HG02642 (cell line): Measurements from ENCODE around the gene INTS11.

ENCODE experiments used
- ATAC-seq: cut with Tn5 transposase; IDR thresholded peaks from one replicate; pipeline ENCODE4 v1.9.1; 2021; ENCODE audit warnings: mild to moderate bottlenecking; ENCODE audit not compliant: unreplicated experiment, poor library complexity

INTS11 gene

GRCh38 chr1:1315435-1315954, 9.0 kb downstream of the INTS11 start:
- ATAC-seq: no peak

- ATAC-seq: no peak
These were observed 9.7 kb downstream of the INTS11 start for GRCh38 chr1:1314678-1315335.

- no peak for ATAC-seq
These were observed 10.2 kb downstream of the INTS11 start for GRCh38 chr1:1314237-1314586.

- ATAC-seq: no peak
These were observed 10.8 kb downstream of the INTS11 start for GRCh38 chr1:1313500-1314236.

GRCh38 chr1:1312450-1313314, 11.8 kb downstream of the INTS11 start:
- ATAC-seq: no peak

- ATAC-seq: no peak
These were observed 13.1 kb downstream of the INTS11 start for GRCh38 chr1:1311107-1312104.

GRCh38 chr1:1310476-1311053, 13.9 kb downstream of the INTS11 start:
- ATAC-seq: no peak

GRCh38 chr1:1310109-1310385, 14.4 kb downstream of the INTS11 start:
- no peak for ATAC-seq

- ATAC-seq: no peak
These were observed 15.0 kb downstream of the INTS11 start for GRCh38 chr1:1309251-1310108.

GRCh38 chr1:1308756-1309250, 15.7 kb downstream of the INTS11 start:
- ATAC-seq: no peak

GRCh38 chr1:1307923-1308755, 16.3 kb downstream of the INTS11 start, which contains the start of the genes ACAP3 and PUSL1:
Gene ACAP3, minus strand, starts transcription at chr1:1307930. Its CDS starts 115 bp downstream, at chr1:1307815.
Gene PUSL1, plus strand, starts transcription at chr1:1308597. Its CDS starts 47 bp downstream, at chr1:1308644.
- ATAC-seq: peak; percentile 64

GRCh38 chr1:1307261-1307922, 17.1 kb downstream of the INTS11 start:
- ATAC-seq: peak; percentile 9

GRCh38 chr1:1306661-1307260, 17.7 kb downstream of the INTS11 start:
- ATAC-seq: no peak

GRCh38 chr1:1306070-1306660, 18.3 kb downstream of the INTS11 start:
- no peak for ATAC-seq

GRCh38 chr1:1305300-1306069, 19.0 kb downstream of the INTS11 start:
- ATAC-seq: no peak
